Mucosa of rectum (tissue), 2 donors: ENCODE measurements around the gene C22orf31.

ENCODE experiments used
- H3K27ac ChIP-seq, 2 donors: one replicate each; pipeline ENCODE4 v1.7.0; 2013; ENCODE audit warnings: inconsistent platforms in 2 of 2, low read depth in 2 of 2, low read length in 2 of 2
- H3K27me3 ChIP-seq, 2 donors: one replicate each; pipeline ENCODE4 v1.7.0; 2013; ENCODE audit warnings: low read length in 2 of 2; ENCODE audit not compliant: control insufficient read depth in 2 of 2, insufficient read depth in 2 of 2
- H3K36me3 ChIP-seq, 2 donors: one replicate each; pipeline ENCODE4 v1.7.0; 2013; ENCODE audit warnings: low read length in 2 of 2; ENCODE audit not compliant: control insufficient read depth in 2 of 2, insufficient read depth in 2 of 2
- H3K4me1 ChIP-seq, 2 donors: one replicate each; pipeline ENCODE4 v1.7.0; 2013; ENCODE audit warnings: low read length in 2 of 2, mild to moderate bottlenecking in 1 of 2; ENCODE audit not compliant: control insufficient read depth in 2 of 2, insufficient read depth in 2 of 2
- H3K4me3 ChIP-seq, 2 donors: one replicate each; pipeline ENCODE4 v1.7.0; 2013; ENCODE audit warnings: low read length in 2 of 2
- H3K9ac ChIP-seq, 2 donors: one replicate each; pipeline ENCODE4 v1.7.0; 2013; ENCODE audit warnings: low read length in 2 of 2, low read depth in 1 of 2, mild to moderate bottlenecking in 1 of 2
- H3K9me3 ChIP-seq, 2 donors: one replicate each; pipeline ENCODE4 v1.7.0; 2013; ENCODE audit warnings: low read length in 2 of 2; ENCODE audit not compliant: control insufficient read depth in 2 of 2
- donor health status: healthy.
- donor health status: Normal muscosa, but diverticular disease.

The C22orf31 gene

DNA sequence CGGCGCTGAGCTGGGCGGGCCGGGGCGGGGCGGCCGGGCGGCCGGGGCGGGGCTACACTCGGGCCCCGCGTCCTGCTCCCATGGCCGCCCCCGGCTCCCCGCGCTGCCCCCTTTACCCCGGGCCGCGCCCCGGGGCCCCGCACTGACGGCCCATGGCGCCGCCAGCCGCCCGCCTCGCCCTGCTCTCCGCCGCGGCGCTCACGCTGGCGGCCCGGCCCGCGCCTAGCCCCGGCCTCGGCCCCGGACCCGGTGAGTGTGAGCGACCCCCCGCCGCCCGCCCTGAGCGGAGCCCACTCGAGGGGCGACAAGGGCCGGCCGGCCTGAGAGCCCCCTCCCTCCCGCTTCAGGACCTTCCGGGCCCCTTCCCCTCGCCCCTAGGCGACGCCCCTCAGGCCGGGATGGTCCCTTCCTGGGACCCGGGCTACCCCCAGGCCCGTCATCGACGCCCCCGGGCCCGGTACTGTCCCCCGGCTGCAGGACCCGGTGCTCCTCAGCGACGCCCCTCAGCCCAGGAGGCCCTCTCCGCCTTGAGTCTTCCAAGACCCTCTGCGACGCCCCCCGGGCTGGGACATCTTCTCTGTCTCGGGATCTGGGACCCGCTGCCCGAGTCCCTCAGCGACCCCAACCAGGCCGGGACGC lies 11.5 kb upstream of the C22orf31 start, which contains the start of gene KREMEN1:
KREMEN1 (plus strand) TSS at position 57 of the 639 bp plus-strand sequence; CDS start at position 153, 96 bp downstream.
- H3K9ac ChIP-seq = peak within 1 kb of the TSS; percentile 68 to 78
- H3K4me3 ChIP-seq = peak within 1 kb of the TSS; percentile 77 to 78
- peaks cover 17 to 22% of the 10 kb centered on the region in 2 donors for H3K4me1 ChIP-seq
- peak within 1 kb of the TSS; percentile 62 to 71 for H3K27ac ChIP-seq
- H3K9me3 ChIP-seq = no peaks in the 10 kb centered on the region
- H3K36me3 ChIP-seq = no peaks in the 10 kb centered on the region
- no peaks in the 10 kb centered on the region for H3K27me3 ChIP-seq

DNA sequence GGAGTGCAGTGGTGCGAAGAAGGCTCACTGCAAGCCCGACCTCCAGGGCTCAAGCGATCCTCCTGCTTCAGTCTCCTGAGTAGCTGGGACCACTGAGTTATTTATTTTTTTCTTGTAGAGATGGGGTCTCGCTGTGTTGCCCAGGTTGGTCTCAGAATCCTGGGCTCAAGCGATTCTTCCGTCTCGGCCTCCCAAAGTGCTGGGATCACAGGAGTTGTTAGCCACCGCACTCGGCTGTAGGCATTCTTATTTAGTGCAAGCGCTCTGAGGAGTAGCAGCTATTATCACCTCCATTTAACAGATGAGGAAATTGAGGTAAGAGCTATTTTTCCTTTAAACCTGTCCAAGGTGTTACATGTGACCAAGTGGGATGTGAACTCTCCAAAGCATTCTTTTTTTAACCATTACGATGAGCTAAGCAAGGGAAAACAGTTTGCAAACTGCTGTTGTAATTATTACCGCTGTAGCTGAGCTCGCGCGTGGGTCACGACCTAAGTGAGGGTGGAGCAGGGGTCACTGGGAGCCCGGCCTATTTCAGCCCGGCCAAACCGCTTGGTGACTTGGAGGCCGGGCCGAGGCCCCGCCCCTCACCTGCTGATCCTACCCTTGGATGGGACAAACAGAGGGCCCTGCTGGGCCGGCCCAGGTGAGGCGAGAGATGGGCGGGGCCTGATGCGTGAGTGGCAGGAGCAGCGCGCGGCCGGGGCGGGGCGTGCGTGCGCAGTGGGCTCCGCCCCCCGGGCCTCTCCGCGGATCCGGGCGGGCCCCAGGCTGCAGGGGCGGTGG lies 10.8 kb upstream of the C22orf31 start:
- no peaks in the 10 kb centered on the region for H3K27me3 ChIP-seq
- peak overlapping the region in 1 of 2 donors; percentile 48 for H3K27ac ChIP-seq
- H3K9ac ChIP-seq = peak overlapping the region in 1 of 2 donors; percentile 42
- H3K9me3 ChIP-seq = no peaks in the 10 kb centered on the region
- peaks cover 17 to 22% of the 10 kb centered on the region in 2 donors for H3K4me1 ChIP-seq
- H3K4me3 ChIP-seq = peak overlapping the region; percentile 66 to 78
- H3K36me3 ChIP-seq = no peaks in the 10 kb centered on the region

DNA sequence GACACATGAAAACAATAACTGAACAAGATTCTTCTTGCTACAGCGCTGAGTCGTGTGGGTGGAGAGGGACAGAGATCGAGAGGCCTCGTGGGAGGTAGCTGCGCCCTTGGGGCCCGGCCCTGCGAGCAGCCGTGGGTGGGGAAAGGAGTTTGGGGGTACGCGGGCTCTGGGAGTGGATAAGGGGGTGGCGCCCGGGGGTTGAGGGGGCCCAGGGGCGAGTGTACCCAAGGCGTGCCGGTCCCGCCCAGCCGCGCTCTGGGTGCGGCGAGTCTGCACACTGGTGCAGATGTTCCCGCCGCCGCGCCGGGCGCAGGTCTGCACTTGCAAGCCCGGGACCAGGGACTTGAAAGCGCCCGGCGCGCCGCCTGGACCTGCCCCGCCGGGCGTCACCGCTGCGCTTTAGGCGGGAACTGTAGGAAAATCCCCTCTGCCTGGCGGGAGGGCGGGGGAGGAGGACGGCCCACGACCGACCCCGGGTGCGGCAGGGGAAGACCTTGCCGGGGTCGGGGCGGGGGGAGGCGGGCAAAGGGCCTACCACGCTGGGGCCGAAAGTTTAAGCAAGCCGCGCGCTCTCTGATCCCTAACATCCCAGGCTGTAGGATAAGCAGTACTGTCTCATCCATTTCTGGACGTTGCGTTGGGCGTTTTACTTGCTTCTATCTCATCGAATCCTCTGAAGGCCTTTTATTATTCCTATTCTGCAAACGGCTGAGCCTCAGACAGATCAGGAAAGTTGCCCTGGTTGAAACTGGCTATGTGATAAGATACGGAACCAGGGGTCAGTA lies 9.8 kb upstream of the C22orf31 start:
- peak overlapping the region; percentile 58 to 65 for H3K4me3 ChIP-seq
- H3K27ac ChIP-seq = peak overlapping the region; percentile 44 to 48
- H3K36me3 ChIP-seq = no peaks in the 10 kb centered on the region
- peak overlapping the region in 1 of 2 donors; percentile 12 for H3K9ac ChIP-seq
- no peaks in the 10 kb centered on the region for H3K9me3 ChIP-seq
- no peaks in the 10 kb centered on the region for H3K27me3 ChIP-seq
- peaks cover 17 to 22% of the 10 kb centered on the region in 2 donors for H3K4me1 ChIP-seq

DNA sequence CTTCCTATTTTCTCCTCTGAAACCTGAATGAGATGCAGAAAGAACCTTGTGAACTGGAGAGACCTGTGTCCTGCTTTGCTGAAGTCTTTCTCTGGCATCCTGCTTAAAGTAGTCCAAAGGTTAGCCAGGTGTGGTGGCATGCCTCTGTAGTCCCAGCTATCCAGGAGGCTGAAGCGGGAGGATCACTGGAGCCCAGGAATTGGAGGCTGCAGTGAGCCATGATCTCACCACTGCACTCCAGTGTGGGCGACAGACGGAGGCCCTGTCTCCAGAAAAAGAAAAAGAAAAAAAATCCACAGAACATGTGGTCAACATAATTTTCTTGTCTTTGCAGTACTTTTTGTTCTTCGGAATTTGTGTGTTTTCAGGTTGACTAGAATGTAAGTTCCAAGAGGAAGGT lies 8.9 kb upstream of the C22orf31 start:
- H3K9ac ChIP-seq = no peak overlapping the region
- no peaks in the 10 kb centered on the region for H3K36me3 ChIP-seq
- H3K4me3 ChIP-seq = no peak overlapping the region
- peaks cover 17 to 22% of the 10 kb centered on the region in 2 donors for H3K4me1 ChIP-seq
- H3K9me3 ChIP-seq = no peaks in the 10 kb centered on the region
- no peaks in the 10 kb centered on the region for H3K27me3 ChIP-seq
- no peak overlapping the region for H3K27ac ChIP-seq

DNA sequence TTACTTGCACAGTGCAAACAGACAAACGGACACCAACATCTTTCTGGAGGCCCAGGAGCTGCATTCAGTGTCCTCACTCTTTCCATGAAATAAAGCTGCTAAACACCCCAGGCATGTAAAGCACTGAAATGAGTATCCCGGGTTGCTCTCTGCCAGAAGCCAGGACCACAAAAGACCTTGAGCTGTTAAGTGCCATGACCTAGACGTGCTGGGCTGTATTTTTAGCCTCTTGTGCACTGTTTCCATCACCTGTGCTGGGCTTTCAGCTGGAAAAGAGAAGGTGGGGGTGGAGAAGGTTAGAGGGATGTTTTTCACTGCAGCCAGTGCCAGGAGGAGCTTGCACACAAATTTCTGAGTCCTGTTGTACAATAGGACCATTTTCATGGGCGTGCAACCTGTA lies 7.8 kb upstream of the C22orf31 start:
- no peak overlapping the region for H3K9ac ChIP-seq
- peaks cover 17 to 22% of the 10 kb centered on the region in 2 donors for H3K4me1 ChIP-seq
- H3K27ac ChIP-seq = no peak overlapping the region
- no peaks in the 10 kb centered on the region for H3K27me3 ChIP-seq
- no peak overlapping the region for H3K4me3 ChIP-seq
- no peaks in the 10 kb centered on the region for H3K36me3 ChIP-seq
- no peaks in the 10 kb centered on the region for H3K9me3 ChIP-seq

DNA sequence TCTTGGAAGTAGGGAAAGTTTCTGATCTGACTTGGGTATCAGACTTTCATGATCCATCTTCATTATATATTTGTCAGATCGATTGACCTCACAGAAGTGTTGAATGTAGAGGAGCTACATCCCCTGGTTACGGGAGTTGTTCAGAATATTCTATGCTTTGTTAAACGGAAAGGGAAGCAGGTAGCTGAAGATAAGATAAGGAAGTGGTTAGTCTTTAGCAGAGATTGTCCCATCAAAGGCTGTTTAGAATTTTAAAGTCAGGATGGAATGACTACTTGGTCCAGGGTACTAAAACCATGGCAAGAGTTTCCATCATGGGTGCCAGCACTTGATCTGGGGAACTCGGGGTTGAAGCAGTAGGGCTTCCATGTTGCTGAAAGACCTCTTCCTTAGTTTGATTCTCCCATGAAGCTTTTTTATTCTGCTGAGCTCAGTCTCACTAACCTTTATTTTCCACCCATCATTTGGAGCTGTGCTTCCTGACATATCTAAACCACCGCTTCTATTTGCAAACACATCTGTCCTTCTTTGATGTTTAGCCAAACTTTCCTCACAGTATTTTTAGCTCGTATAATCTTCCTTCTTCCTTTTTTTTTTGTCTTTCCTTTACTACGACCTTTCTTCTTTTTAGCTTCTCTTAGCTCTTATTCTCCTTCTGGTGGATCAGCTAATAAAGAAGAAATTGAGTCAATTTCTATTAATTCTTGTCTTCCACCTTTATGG lies 4.0 kb upstream of the C22orf31 start:
- Histone ChIP-seq H3K9me3 (no peaks in the 10 kb centered on the region), H3K36me3 (no peaks in the 10 kb centered on the region), H3K27me3 (peaks cover 0 to 2% of the 10 kb centered on the region in 2 donors), H3K27ac (no peak overlapping the region), H3K4me1 (peaks cover 0 to 4% of the 10 kb centered on the region in 2 donors), H3K9ac (no peak overlapping the region), H3K4me3 (no peak overlapping the region)

DNA sequence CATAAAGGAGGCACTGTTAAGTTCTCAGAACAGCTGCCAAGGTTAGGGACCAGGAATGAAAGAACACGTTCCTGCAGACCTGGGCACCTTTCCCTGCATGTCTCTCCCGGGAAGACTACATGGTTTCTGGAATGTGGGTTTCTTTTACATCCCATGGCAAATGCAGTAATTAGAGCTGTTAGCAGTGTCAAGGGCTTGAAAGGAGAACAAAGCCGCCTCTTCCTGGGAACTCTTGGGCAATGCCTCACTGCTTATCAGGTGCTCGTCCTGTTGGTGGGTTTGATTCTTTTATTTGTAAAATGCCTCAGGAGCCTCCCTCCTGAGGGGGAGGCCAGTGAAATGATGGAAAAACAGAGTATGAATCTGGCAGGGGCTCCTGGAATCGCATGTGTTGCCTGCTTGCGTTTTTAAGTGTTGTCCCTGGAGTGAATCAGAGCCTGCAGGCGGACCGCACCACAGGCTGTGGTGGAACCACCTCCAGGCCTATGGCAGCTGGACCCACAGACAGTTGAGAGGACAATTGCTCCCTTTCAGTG lies 723 bp upstream of the C22orf31 start:
- Histone ChIP-seq H3K27ac (no peak overlapping the region), H3K4me1 (no peaks in the 10 kb centered on the region), H3K36me3 (no peaks in the 10 kb centered on the region), H3K9ac (no peak overlapping the region), H3K27me3 (peaks cover 0 to 2% of the 10 kb centered on the region in 2 donors), H3K9me3 (no peaks in the 10 kb centered on the region), H3K4me3 (no peak overlapping the region)

DNA sequence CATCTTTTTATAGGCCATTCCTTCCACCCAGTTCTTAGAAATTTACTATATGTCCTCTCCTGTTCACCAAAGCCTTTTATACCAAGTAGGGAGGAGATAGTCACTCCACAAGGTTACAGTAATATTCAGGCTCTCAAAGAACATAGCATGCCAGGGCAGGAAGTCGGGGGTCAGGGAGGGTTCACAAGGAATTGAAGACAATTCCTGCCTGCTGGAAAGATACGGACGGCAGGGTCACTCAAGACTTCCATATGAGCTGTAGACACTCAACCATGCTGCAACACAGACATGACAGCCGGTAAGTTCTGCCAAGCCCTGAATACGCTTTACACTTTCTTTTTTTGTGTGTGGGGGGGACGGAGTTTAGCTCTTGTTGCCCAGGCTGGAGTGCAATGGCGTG lies 700 bp downstream of the C22orf31 start:
- H3K27me3 ChIP-seq = peaks cover 0 to 2% of the 10 kb centered on the region in 2 donors
- no peaks in the 10 kb centered on the region for H3K36me3 ChIP-seq
- no peak overlapping the region for H3K4me3 ChIP-seq
- H3K27ac ChIP-seq = no peak overlapping the region
- no peaks in the 10 kb centered on the region for H3K4me1 ChIP-seq
- H3K9me3 ChIP-seq = no peaks in the 10 kb centered on the region
- H3K9ac ChIP-seq = no peak overlapping the region

DNA sequence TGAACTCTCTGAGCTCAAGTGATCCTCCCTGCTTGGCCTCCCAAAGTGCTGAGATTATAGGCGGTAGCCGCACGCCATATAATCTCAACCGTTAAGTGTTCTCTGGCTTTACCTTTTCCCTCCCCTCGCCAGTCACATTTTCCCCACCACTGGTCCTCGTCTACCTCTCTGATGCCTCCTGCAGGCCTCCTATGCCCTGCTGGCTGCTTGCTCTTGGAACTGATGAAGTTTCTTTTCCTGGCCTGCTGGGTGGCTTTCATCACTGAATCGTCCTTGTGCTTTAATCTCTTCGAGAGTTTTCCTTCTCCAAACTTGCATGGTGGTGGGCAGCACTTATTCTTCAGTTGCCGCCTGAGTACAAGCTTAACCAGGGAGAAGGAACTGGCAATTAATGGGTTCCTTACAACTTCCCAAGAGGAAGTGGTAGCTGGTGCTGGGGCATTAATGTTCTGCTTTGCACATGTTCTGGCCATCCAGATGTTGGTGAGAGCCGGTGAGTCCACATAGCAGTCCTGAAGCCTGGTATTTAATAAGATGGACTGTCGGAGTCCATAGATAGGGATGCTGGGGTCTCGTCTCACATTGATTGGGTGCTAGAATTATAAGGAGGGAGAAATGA lies 1.3 kb downstream of the C22orf31 start:
- no peaks in the 10 kb centered on the region for H3K36me3 ChIP-seq
- H3K9ac ChIP-seq = no peak overlapping the region

More for the DNA sequence above, 1.3 kb downstream of the C22orf31 start:
- no peaks in the 10 kb centered on the region for H3K4me1 ChIP-seq
- H3K4me3 ChIP-seq = no peak overlapping the region
- no peaks in the 10 kb centered on the region for H3K9me3 ChIP-seq
- peaks cover 0 to 2% of the 10 kb centered on the region in 2 donors for H3K27me3 ChIP-seq
- no peak overlapping the region for H3K27ac ChIP-seq
